GM19043 (cell line): Measurements from ENCODE around the gene SPACA5.
"Not testable (repeated sequence)": the region's sequence is repeated elsewhere in the genome, so short reads cannot be mapped to it uniquely, and the experiment has no call there.

Experiments used
- ATAC-seq: cut with Tn5 transposase; IDR thresholded peaks from one replicate; pipeline ENCODE4 v1.9.1; 2021; ENCODE audit warnings: low read depth; ENCODE audit not compliant: unreplicated experiment

Gene SPACA5

GRCh38 chrX:48006688-48007087 is at the start of gene SPACA5:
Gene SPACA5 (plus strand): TSS chrX:48006988. CDS start chrX:48007803, 815 bp downstream.
- ATAC-seq = not testable (repeated sequence)

GRCh38 chrX:47958206-47958605 is 48.6 kb upstream of the SPACA5 start:
- ATAC-seq = not testable (repeated sequence)

- no peak for ATAC-seq
Measured at GRCh38 chrX:47958761-47959342, 47.9 kb upstream of the SPACA5 start.

GRCh38 chrX:47960406-47960805 is 46.4 kb upstream of the SPACA5 start:
- no peak for ATAC-seq

- ATAC-seq = not testable (repeated sequence)
Measured at GRCh38 chrX:47961830-47962229, 45.0 kb upstream of the SPACA5 start.

- not testable (repeated sequence) for ATAC-seq
Measured at GRCh38 chrX:47965526-47965925, 41.3 kb upstream of the SPACA5 start.

GRCh38 chrX:47973235-47973634 is 33.6 kb upstream of the SPACA5 start:
- no peak for ATAC-seq

- ATAC-seq = no peak
Measured at GRCh38 chrX:47976254-47977151, 30.3 kb upstream of the SPACA5 start.

- ATAC-seq = no peak
Measured at GRCh38 chrX:47991263-47992094, 15.3 kb upstream of the SPACA5 start.

GRCh38 chrX:47992095-47992380 is 14.8 kb upstream of the SPACA5 start:
- no peak for ATAC-seq

- no peak for ATAC-seq
Measured at GRCh38 chrX:47992669-47993068, 14.1 kb upstream of the SPACA5 start.

- ATAC-seq = no peak
Measured at GRCh38 chrX:48001260-48001659, 5.5 kb upstream of the SPACA5 start.

GRCh38 chrX:48002319-48002718 is 4.5 kb upstream of the SPACA5 start:
- ATAC-seq = no peak

GRCh38 chrX:48002929-48003328 is 3.9 kb upstream of the SPACA5 start:
- ATAC-seq = no peak

GRCh38 chrX:48003367-48003757 is 3.4 kb upstream of the SPACA5 start:
- ATAC-seq = no peak

- peak; percentile 91 for ATAC-seq
Measured at GRCh38 chrX:48003758-48004457, 2.9 kb upstream of the SPACA5 start, which contains the start of gene ZNF182. Gene ZNF182 (minus strand): TSS chrX:48003989. CDS start chrX:48002609, 1,380 bp downstream.

GRCh38 chrX:48009445-48009960 is 2.7 kb downstream of the SPACA5 start:
- not testable (repeated sequence) for ATAC-seq

GRCh38 chrX:48016583-48017310 is 10.0 kb downstream of the SPACA5 start:
- not testable (repeated sequence) for ATAC-seq

GRCh38 chrX:48019892-48020291 is 13.1 kb downstream of the SPACA5 start:
- ATAC-seq = not testable (repeated sequence)

- ATAC-seq = not testable (repeated sequence)
Measured at GRCh38 chrX:48020472-48020871, 13.7 kb downstream of the SPACA5 start.
